GM23338 (cell line): Measurements from ENCODE around the gene OR2AT4. TPM values are rescaled to one million over a fixed set of nuclear protein-coding genes. Genes with fewer than 3 reads are reported as not detected.

Experiments used
- ATAC-seq: fragments of 200-7000 bp; cut with Tn5 transposase; 3 replicates; pipeline ENCODE4 v1.9.1; 2020
- DNase-seq: peaks from one replicate; pipeline ENCODE4 v3.0.0-alpha.2; 2015; ENCODE audit warnings: low spot score
- H2AFZ ChIP-seq: fragments of 200-600 bp; sonication (generic); 2 replicates; pipeline ENCODE4 v1.8.0; 2016; ENCODE audit warnings: antibody characterized with exemption, mild to moderate bottlenecking, moderate library complexity
- H3F3A ChIP-seq: fragments of 200-600 bp; sonication (generic); replicated peaks from 2 replicates; pipeline ENCODE4 v1.8.0; 2017; ENCODE audit warnings: antibody characterized with exemption, mixed run types, low read depth
- H3K27ac ChIP-seq: fragments of 200-600 bp; sonication (generic); 2 replicates; pipeline ENCODE4 v1.6.1; 2016; ENCODE audit warnings: low read depth
- H3K27me3 ChIP-seq: fragments of 200-600 bp; sonication (generic); 2 replicates; pipeline ENCODE4 v1.8.0; 2016; ENCODE audit warnings: mild to moderate bottlenecking, mixed run types, moderate library complexity; ENCODE audit not compliant: insufficient read depth
- H3K36me3 ChIP-seq: fragments of 200-600 bp; sonication (generic); 2 replicates; pipeline ENCODE4 v1.8.0; 2016; ENCODE audit warnings: mild to moderate bottlenecking; ENCODE audit not compliant: insufficient read depth
- H3K4me1 ChIP-seq: fragments of 200-600 bp; sonication (generic); 2 replicates; pipeline ENCODE4 v1.8.0; 2016; ENCODE audit warnings: mild to moderate bottlenecking, moderate library complexity; ENCODE audit not compliant: insufficient read depth
- H3K4me2 ChIP-seq: fragments of 200-600 bp; sonication (generic); 2 replicates; pipeline ENCODE4 v1.7.1; 2017; ENCODE audit warnings: mixed run types
- H3K4me3 ChIP-seq: fragments of 200-600 bp; sonication (generic); 2 replicates; pipeline ENCODE4 v1.6.1; 2016; ENCODE audit warnings: mixed run types
- H3K79me2 ChIP-seq: fragments of 200-600 bp; sonication (generic); replicated peaks from 2 replicates; pipeline ENCODE4 v1.8.0; 2017; ENCODE audit warnings: mild to moderate bottlenecking; ENCODE audit not compliant: insufficient read depth
- H3K9me2 ChIP-seq: fragments of 200-600 bp; sonication (generic); 2 replicates; pipeline ENCODE4 v1.8.0; 2017; ENCODE audit not compliant: insufficient read depth
- H4K20me1 ChIP-seq: fragments of 200-600 bp; sonication (generic); replicated peaks from 2 replicates; pipeline ENCODE4 v1.8.0; 2017; ENCODE audit warnings: mild to moderate bottlenecking; ENCODE audit not compliant: insufficient read depth
- H3K27ac Mint-ChIP-seq: 2 replicates; pipeline ENCODE4 v1.8.0; 2020; ENCODE audit warnings: inconsistent platforms, mild to moderate bottlenecking, moderate library complexity, mixed read lengths
- H3K27me3 Mint-ChIP-seq: 3 replicates; pipeline ENCODE4 v1.8.0; 2022; ENCODE audit warnings: low read depth, mild to moderate bottlenecking, moderate library complexity, mixed read lengths, inconsistent platforms; ENCODE audit not compliant: insufficient read depth, poor library complexity
- H3K36me3 Mint-ChIP-seq: 3 replicates; pipeline ENCODE4 v1.8.0; 2021; ENCODE audit warnings: low read depth, mild to moderate bottlenecking, inconsistent platforms, moderate library complexity, mixed read lengths
- H3K4me1 Mint-ChIP-seq: 3 replicates; pipeline ENCODE4 v1.8.0; 2020; ENCODE audit warnings: mild to moderate bottlenecking, inconsistent platforms, mixed read lengths
- H3K4me3 Mint-ChIP-seq: 3 replicates; pipeline ENCODE4 v1.8.0; 2021; ENCODE audit warnings: moderate library complexity, mild to moderate bottlenecking, inconsistent platforms, mixed read lengths
- H3K9me3 Mint-ChIP-seq: 3 replicates; pipeline ENCODE4 v1.8.0; 2020; ENCODE audit warnings: moderate library complexity, mild to moderate bottlenecking, inconsistent platforms, mixed read lengths
- CTCF ChIP-seq, 2 experiments: fragments of 200-600 bp in 1 of 2; sonication (generic) in 1 of 2; conservative IDR thresholded peaks; 2 replicates each; pipeline versions ENCODE4 v1.5.1 to v1.6.1; 2016 to 2017; ENCODE audit warnings: antibody characterized with exemption in 2 of 2, low read depth in 2 of 2, mild to moderate bottlenecking in 2 of 2, moderate library complexity in 1 of 2
- EZH2 ChIP-seq: fragments of 200-600 bp; sonication (generic); IDR thresholded peaks from one replicate; pipeline ENCODE4 v1.8.0; 2017; ENCODE audit warnings: antibody characterized with exemption, mild to moderate bottlenecking, low read depth; ENCODE audit not compliant: unreplicated experiment
- EZH2phosphoT487 ChIP-seq: fragments of 200-600 bp; sonication (generic); IDR thresholded peaks from one replicate; pipeline ENCODE4 v1.8.1; 2018; ENCODE audit warnings: antibody characterized with exemption; ENCODE audit not compliant: unreplicated experiment
- NANOG ChIP-seq: IDR thresholded peaks from 2 replicates; pipeline ENCODE4 v1.6.1; 2016; ENCODE audit warnings: antibody characterized with exemption, borderline replicate concordance
- POLR2AphosphoS5 ChIP-seq: IDR thresholded peaks from 2 replicates; pipeline ENCODE4 v1.6.1; 2016; ENCODE audit warnings: antibody characterized with exemption, low read depth
- ZNF114 ChIP-seq: fragments of 250-450 bp; sonication (Bioruptor Pico); IDR thresholded peaks from 2 replicates; pipeline ENCODE4 v1.5.0; 2020; ENCODE audit warnings: mild to moderate bottlenecking, moderate library complexity
- ZNF331 ChIP-seq: fragments of 250-450 bp; sonication (Bioruptor Pico); IDR thresholded peaks from 2 replicates; pipeline ENCODE4 v1.5.0; 2020; ENCODE audit warnings: low read depth, mild to moderate bottlenecking, moderate library complexity
- polyA plus RNA-seq: library from polyadenylated mRNA; unstranded; fragments of >200 nt; fragmentation: Nextera tagmentation; extraction: Ambion mirVana; gene quantifications from 2 replicates; pipeline ENCODE4 v1.2.1, GENCODE V29; 2016
- total RNA-seq: library from RNA; depleted of rRNA; stranded (reverse); fragments of >200 nt; shearing (Covaris generic); gene quantifications from 2 replicates; pipeline ENCODE4 v1.2.3, GENCODE V29; 2014
- TF ChIP-seq, protein P1 (sequence below): fragments of 250-450 bp; sonication (Bioruptor Pico); IDR thresholded peaks from 2 replicates; pipeline ENCODE4 v1.5.0; 2020; ENCODE audit warnings: mild to moderate bottlenecking, moderate library complexity

The OR2AT4 gene
- total and polyA plus RNA-seq, 2 experiments from 2014 or later = not detected

GRCh38 chr11:75073459-75074190, 23.1 kb downstream of the OR2AT4 start:
- peak; percentile 38 for DNase-seq
- Histone ChIP-seq H3F3A (no peaks in the 10 kb centered on the region), H3K4me3 (no peak overlapping the region)

DNA sequence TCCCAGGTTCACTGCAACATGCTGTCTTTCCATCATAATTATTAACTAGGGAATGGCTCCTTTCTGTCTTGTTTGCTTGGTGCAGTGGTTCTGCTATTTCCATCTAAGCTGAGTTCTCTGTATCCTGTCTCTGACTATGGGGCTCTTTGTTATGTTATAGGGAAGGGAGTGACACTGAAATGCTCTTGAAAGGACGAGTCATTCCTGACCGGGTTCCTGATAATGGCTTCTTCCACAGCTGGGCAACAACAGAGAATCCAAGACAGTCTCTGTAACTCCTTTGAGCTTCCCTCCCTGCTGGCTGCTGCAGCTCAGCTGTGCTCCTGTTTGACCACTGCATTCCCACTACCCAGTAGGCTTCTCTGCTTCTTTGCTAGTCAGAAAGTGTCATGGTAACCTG, 24.1 kb downstream of the OR2AT4 start:
- ATAC-seq = peak; percentile 73
- H3K27ac Mint-ChIP-seq = peak overlapping the region; percentile 48; the same call in 1 of the 2 replicates

More at GRCh38 chr11:75073459-75074190, 23.1 kb downstream of the OR2AT4 start:
- no peaks in the 10 kb centered on the region for H4K20me1 ChIP-seq
- H3K27ac ChIP-seq = no peak overlapping the region
- no peak overlapping the region for H3K27ac Mint-ChIP-seq
- H3K4me1 Mint-ChIP-seq = peaks cover 8% of the 10 kb centered on the region
- no peak overlapping the region for H3K4me2 ChIP-seq
- H2AFZ ChIP-seq = peak overlapping the region; percentile 7; the same call in 1 of the 2 replicates
- no peaks in the 10 kb centered on the region; the same call in 2 of the 3 replicates for H3K36me3 Mint-ChIP-seq
- peak; percentile 63 for ATAC-seq
- H3K36me3 ChIP-seq = no peaks in the 10 kb centered on the region
- H3K27me3 Mint-ChIP-seq = no peaks in the 10 kb centered on the region
- H3K4me3 Mint-ChIP-seq = no peak overlapping the region
- no peak for TF ChIP-seq EZH2
- peak; percentile 32; a peak in 3 of 4 replicates for TF ChIP-seq CTCF (conservative IDR thresholded peaks at IDR 0.05; ENCODE audit: low read depth in 2 of 2)
- no peaks in the 10 kb centered on the region for H3K9me3 Mint-ChIP-seq
- no peaks in the 10 kb centered on the region for H3K27me3 ChIP-seq
- H3K79me2 ChIP-seq = no peaks in the 10 kb centered on the region
- H3K4me1 ChIP-seq = no peaks in the 10 kb centered on the region
- H3K9me2 ChIP-seq = peaks cover 11% of the 10 kb centered on the region; the same call in 1 of the 2 replicates

GRCh38 chr11:75069473-75069872, 27.2 kb downstream of the OR2AT4 start:
- no peak overlapping the region for H2AFZ ChIP-seq
- Mint-ChIP-seq H3K4me1 (peaks cover 8% of the 10 kb centered on the region), H3K36me3 (no peaks in the 10 kb centered on the region; the same call in 2 of the 3 replicates), H3K27ac (no peak overlapping the region), H3K4me3 (no peak overlapping the region), H3K9me3 (no peaks in the 10 kb centered on the region), H3K27me3 (no peaks in the 10 kb centered on the region)
- peaks cover 3% of the 10 kb centered on the region; the same call in 1 of the 2 replicates for H3K9me2 ChIP-seq
- no peaks in the 10 kb centered on the region for H3K4me1 ChIP-seq
- H3K27me3 ChIP-seq = no peaks in the 10 kb centered on the region
- H3K36me3 ChIP-seq = no peaks in the 10 kb centered on the region
- H3K4me3 ChIP-seq = no peak overlapping the region
- DNase-seq (no peak), ATAC-seq (no peak)
- H3F3A ChIP-seq = no peaks in the 10 kb centered on the region
- H4K20me1 ChIP-seq = no peaks in the 10 kb centered on the region
- no peak overlapping the region for H3K4me2 ChIP-seq
- no peak overlapping the region for H3K27ac ChIP-seq
- no peaks in the 10 kb centered on the region for H3K79me2 ChIP-seq
- TF ChIP-seq EZH2phosphoT487 (no peak), ZNF114 (no peak), POLR2AphosphoS5 (no peak), NANOG (no peak), ZNF331 (no peak)
- TF ChIP-seq, protein P1, sequence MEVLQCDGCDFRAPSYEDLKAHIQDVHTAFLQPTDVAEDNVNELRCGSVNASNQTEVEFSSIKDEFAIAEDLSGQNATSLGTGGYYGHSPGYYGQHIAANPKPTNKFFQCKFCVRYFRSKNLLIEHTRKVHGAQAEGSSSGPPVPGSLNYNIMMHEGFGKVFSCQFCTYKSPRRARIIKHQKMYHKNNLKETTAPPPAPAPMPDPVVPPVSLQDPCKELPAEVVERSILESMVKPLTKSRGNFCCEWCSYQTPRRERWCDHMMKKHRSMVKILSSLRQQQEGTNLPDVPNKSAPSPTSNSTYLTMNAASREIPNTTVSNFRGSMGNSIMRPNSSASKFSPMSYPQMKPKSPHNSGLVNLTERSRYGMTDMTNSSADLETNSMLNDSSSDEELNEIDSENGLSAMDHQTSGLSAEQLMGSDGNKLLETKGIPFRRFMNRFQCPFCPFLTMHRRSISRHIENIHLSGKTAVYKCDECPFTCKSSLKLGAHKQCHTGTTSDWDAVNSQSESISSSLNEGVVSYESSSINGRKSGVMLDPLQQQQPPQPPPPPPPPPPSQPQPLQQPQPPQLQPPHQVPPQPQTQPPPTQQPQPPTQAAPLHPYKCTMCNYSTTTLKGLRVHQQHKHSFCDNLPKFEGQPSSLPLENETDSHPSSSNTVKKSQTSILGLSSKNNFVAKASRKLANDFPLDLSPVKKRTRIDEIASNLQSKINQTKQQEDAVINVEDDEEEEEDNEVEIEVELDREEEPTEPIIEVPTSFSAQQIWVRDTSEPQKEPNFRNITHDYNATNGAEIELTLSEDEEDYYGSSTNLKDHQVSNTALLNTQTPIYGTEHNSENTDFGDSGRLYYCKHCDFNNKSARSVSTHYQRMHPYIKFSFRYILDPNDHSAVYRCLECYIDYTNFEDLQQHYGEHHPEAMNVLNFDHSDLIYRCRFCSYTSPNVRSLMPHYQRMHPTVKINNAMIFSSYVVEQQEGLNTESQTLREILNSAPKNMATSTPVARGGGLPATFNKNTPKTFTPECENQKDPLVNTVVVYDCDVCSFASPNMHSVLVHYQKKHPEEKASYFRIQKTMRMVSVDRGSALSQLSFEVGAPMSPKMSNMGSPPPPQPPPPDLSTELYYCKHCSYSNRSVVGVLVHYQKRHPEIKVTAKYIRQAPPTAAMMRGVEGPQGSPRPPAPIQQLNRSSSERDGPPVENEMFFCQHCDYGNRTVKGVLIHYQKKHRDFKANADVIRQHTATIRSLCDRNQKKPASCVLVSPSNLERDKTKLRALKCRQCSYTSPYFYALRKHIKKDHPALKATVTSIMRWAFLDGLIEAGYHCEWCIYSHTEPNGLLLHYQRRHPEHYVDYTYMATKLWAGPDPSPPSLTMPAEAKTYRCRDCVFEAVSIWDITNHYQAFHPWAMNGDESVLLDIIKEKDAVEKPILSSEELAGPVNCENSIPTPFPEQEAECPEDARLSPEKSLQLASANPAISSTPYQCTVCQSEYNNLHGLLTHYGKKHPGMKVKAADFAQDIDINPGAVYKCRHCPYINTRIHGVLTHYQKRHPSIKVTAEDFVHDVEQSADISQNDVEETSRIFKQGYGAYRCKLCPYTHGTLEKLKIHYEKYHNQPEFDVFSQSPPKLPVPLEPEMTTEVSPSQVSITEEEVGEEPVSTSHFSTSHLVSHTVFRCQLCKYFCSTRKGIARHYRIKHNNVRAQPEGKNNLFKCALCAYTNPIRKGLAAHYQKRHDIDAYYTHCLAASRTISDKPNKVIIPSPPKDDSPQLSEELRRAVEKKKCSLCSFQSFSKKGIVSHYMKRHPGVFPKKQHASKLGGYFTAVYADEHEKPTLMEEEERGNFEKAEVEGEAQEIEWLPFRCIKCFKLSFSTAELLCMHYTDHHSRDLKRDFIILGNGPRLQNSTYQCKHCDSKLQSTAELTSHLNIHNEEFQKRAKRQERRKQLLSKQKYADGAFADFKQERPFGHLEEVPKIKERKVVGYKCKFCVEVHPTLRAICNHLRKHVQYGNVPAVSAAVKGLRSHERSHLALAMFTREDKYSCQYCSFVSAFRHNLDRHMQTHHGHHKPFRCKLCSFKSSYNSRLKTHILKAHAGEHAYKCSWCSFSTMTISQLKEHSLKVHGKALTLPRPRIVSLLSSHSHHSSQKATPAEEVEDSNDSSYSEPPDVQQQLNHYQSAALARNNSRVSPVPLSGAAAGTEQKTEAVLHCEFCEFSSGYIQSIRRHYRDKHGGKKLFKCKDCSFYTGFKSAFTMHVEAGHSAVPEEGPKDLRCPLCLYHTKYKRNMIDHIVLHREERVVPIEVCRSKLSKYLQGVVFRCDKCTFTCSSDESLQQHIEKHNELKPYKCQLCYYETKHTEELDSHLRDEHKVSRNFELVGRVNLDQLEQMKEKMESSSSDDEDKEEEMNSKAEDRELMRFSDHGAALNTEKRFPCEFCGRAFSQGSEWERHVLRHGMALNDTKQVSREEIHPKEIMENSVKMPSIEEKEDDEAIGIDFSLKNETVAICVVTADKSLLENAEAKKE (CRISPR knock-in tag) = no peak

More for the DNA sequence above, 24.1 kb downstream of the OR2AT4 start:
- TF ChIP-seq POLR2AphosphoS5 = no peak
- Histone ChIP-seq H3K27me3 (no peaks in the 10 kb centered on the region), H3K27ac (no peak overlapping the region), H3K4me1 (no peaks in the 10 kb centered on the region), H3K79me2 (no peaks in the 10 kb centered on the region), H3F3A (no peaks in the 10 kb centered on the region), H4K20me1 (no peaks in the 10 kb centered on the region), H3K4me2 (no peak overlapping the region), H2AFZ (no peak overlapping the region), H3K4me3 (no peak overlapping the region), H3K36me3 (no peaks in the 10 kb centered on the region), H3K9me2 (peaks cover 6% of the 10 kb centered on the region; the same call in 1 of the 2 replicates)
- H3K36me3 Mint-ChIP-seq = no peaks in the 10 kb centered on the region; the same call in 2 of the 3 replicates
- H3K4me3 Mint-ChIP-seq = no peak overlapping the region
- peaks cover 8% of the 10 kb centered on the region for H3K4me1 Mint-ChIP-seq
- no peaks in the 10 kb centered on the region for H3K9me3 Mint-ChIP-seq
- H3K27me3 Mint-ChIP-seq = no peaks in the 10 kb centered on the region
- peak; percentile 29 for DNase-seq
